HG03039 (cell line): ENCODE measurements around the gene MICAL3.

ENCODE experiments used
- ATAC-seq: cut with Tn5 transposase; IDR thresholded peaks from one replicate; pipeline ENCODE4 v1.9.1; 2021; ENCODE audit warnings: mild to moderate bottlenecking, moderate library complexity; ENCODE audit not compliant: unreplicated experiment

The MICAL3 gene

DNA sequence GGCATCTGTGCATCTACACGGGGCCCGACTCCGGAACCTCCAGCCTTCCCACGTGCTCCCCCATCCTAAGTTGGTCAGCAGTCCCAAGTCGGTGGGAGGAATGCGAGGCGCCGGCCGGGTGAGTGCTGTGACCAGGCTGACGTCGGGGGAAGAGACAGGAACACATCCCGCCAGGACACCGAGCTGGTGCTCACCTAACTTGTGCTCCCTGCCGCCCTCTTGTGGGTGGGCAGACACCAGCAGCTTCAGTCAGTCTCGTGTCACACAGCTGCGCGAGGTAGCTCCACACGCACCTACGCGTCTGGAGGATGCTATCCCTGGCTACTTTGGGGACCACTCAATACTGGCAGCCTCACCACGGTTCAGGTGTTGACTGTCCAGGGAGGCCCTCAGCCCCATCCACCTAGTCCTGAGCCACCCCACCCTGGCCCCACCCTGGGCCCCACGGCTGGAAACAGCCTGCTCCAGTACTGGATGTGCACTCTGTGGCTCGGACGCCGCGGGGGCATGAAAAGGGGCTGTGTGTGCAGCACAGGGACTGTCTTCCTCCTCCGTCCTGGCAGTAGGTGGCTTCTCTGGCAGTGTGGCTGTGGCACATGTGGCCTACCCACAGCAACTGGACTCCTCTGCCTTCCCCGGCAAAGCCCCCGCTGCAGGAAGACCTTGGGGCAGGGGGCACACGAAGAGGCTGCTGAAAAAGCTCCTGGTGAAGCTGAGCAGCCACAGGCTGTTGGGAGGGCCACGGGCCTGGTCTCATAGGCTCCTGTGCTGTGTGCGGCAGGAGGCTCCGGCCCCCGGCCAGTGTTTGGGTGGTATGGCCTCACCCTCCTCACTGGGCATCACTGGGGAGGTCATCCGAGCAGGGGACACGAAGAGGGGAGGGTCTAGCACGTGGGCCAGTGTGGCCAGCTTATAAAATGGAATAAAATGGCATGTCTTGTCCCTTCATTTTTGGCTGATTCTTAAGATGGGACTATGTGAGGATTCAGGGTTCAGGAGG, 238.9 kb downstream of the MICAL3 start:
- ATAC-seq = no peak

DNA sequence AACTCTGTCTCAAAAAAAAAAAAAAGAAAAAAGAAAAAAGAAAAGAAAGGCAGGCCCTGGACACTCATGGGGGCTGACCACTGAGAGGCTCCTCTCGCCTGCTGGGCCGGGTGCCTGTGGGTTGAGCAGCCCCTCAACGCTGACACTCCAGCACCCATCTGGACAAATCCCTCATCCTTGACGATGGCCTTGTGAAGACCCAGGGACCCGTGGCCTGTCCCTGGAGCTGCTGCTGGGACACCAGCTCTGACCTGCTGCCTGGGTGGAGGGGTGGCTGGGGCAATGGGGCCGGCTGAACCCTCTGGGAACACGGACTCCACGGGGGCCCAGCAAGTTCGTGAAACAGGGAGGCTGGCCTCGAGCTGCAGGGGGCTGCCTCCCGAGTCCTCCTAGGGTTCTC, 239.6 kb downstream of the MICAL3 start:
- ATAC-seq = no peak

DNA sequence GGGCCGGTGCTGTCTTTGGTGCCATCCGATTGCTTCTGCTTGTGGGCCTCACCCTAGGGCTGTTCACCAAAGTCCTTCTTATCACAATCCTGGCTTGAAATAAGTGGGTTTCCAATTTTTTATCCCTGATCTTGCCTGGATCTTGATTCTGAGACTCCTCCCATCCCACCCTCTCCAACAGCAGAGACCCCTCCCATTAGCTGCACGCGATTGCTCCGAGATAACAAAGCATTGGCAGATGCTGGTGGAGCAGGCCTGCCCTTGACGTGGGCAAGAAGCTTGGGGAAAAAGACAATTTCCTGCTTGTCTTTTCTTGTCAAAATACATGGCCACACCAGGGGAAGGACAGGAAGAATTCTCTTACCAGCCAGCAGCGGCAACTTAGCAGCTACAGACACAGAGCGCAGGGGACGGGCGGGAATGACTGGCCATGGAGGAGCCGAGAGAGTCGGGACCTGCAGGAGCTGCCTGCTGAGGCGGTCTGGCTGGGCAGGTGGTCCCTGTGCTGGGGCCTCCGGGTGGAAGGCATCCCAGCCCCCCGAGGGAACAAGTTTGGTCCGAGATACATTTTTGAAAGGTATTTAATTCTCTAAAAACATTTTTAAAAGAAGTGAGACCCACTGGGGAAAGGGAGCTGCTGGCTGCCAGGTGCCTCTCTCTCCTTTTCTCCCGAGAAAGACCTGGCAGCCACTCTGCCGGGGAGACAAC, 240.4 kb downstream of the MICAL3 start:
- no peak for ATAC-seq

DNA sequence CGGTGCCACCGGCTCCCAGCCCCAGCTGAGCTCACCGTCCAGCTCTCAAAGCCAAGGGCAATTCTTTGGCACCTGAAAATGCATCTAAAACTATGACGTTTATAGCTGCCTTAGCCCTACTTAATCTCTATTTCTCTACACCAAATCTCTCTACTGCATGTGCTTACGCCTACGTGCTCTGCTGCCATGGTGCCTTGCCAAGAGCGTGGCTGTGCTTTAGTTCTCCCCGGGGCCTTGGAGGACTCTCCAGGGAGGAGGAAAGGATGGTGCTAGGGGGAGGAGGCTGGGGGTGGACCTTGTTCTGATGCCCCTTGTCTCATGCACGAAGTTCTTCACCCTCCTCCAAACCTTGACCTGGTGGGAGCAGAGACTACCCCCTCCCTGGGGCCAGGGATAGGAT, 241.0 kb downstream of the MICAL3 start:
- no peak for ATAC-seq

DNA sequence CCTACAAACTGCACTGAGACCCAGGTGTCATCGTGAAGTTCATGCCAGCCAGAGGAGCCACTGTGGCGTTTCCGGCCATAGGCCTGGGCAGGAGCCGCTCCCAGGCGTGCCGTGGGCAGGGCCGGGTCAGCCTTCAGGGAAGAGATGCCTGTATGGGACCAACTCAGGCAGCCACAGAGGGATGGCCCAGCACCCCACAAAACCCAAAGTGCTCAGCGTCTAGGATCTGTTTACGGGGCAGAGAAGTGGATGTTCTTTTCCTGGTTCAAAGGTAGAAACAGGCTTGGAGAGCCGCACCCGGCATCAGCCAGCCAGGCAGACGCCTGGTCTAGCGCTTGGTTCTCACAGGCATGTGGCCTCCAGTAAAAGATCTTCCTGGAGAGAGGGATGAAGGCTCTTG, 241.7 kb downstream of the MICAL3 start:
- no peak for ATAC-seq

DNA sequence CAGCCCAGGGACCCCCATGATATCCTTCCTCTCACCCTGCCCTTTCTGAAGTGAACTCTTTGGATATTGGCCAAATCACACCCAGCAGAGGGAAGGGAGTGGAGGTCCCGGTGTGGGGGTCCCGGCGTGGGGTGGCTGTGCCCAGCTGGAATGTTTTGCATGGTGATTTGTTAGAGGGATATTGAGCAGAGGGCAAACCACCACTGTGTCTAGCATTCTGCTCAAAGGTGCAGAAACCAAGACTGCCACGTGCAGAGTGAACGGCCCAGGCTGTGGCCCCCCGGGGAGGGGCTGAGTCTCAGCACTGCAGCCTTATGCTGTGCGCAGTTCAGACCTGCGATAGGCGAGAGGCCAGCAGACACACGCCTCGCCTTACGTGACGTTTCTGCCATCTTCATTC, 242.2 kb downstream of the MICAL3 start:
- ATAC-seq = no peak

DNA sequence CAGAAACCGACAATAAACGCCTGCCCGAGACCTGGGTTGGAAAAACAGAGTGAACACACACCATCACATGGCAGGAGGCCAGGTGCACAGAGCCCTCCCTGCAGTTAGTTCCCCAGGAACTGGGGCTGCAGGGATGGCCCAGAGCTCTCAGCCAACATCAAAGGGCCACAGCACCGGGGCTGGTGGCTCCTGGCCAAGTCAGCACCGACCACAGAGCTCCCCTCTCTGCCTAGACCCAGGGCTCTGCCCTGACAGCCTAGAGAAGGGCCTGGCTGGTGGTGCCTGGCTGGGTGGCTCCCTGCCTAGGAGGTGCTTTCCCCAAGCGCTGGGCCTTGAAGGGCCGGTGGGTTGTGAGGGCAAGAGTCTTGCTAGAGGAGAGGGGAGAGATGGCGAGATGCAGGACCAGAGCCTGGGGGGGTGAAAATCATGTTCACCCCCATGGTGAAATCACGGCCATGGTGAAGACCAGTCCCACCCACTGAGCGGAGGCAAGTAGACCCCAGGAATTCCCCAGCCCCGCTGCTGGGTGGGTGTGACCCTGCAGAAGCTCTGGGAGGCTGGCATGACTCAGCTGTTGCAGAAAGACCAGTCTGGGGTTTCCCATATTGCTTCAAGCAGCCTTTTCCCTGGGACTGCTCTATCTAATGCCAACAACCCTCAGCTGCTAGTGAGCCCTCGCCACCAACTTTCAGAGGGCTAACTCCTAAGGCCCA, 242.9 kb downstream of the MICAL3 start:
- peak; percentile 30 for ATAC-seq

DNA sequence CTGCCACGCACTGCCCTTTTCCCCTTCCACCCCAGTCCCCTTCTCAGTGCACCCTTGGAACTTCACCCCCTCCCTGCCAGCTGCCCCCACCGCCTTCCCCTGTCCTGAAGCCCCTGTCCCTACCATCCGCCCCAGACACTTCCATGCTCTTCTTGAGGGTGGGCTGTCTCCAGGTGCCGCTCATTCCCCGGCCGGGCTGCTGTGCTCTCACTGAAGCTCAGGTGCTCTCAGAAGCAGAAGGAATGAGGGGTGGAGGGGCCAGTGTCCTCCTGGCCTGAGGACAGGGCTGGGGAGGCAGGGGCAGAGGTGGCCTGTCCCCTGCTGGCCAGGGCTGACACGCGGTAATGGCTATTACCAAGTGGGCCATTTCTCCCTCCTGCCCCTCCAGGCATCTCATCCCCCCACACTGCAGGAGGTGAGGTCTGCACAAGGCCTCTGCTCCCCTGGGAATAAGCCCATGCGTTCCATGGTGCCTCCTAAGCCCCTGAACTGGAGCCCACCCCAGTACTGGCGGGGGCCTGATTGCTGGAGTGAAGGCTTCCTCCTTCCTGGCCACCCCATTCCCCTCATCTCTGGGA, 243.5 kb downstream of the MICAL3 start:
- ATAC-seq = no peak

DNA sequence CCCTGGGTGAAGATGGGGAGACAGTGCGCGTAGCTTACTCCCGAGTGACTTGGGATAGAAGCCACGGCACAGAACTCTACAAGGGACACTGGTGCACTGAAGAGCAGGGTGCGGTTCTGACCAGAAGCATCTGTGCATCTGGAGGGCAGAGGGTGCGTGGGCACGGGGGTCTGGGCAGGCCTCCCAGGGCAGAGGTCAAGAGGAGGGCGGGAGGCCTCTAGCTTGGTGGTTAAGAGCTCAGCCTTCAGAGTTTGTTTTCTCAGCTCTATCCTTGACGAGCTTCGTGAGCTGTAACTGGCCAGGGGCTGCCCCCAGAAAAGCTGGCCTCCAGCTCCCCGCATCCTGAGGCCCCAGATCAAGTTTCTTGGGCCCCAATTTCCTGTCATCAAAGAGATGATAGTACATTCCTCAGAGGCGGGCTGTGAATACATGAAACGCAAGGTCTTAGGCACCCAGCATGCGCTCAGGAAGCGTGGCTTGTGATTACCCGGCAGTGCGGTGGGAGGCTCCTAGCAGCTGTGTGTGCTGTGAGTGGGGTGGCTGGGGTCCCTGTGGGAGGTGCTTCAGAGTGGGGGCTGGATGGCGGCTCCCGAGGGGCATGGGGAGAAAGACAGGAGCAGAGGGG, 244.1 kb downstream of the MICAL3 start:
- no peak for ATAC-seq

DNA sequence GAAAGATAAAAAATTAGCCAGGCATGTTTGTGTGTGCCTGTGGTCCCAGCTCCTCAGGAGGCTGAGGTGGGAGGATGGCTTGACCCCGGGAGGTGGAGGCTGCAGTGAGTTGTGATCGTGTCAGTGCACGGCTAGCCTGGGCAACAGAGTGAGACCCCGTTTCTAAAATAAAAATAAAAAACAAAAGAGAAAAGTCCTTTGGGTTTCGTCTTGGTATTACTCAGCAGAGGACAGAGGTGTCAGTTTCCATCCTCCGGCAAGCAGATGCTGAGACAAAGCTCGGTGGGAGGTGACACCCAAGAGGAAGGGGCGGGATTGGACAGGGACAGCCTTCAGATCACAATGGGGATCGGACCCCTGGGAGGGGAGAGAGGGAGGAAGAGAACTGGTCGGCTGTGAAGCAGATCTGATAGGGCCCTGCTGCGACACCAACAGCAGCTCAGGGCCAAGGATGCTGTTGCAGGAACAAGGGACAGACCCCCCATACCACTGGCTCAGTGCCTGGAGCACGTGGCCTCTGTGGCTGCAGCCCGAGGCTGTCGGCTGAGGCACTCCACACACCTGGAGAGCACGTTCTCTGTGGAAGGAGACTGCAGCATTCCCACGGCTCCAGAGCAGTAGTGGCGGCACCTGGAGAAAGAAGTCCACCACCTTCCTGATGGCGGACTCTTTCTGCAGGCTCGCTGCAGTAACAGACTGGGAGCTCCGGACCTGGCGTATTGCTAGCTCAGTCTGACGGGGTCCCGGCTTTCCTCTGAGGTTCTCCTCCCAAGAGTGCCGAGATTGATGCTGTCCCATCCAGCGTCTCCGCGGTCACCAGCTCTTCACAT, 244.9 kb downstream of the MICAL3 start:
- no peak for ATAC-seq

DNA sequence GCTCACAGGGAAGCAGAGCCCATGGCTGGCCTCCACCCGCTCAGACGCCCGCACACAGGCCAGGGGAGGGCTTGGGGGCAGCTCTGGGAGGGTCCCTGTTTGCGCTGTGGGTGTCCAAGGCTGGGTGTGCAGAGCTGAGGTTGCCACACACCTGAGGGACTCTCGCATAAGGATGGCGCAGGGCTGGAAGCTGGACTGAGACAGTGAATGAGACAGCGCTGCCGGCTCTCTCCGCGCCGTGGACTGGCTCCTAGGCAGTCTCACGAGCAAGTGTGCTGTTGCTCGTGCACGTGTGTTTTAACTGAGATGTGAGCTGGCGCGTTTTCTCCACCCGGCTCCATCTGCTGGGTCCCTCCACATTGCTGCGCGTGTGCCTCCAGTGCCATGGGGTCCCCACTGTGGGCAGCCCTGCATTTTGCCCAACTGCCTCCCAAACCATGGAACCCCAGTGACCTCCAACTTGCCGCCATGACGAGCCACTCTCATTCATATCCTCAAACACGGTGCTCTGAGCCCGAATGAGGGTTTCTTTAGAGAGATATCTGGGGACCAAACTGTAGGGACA, 245.9 kb downstream of the MICAL3 start:
- no peak for ATAC-seq

DNA sequence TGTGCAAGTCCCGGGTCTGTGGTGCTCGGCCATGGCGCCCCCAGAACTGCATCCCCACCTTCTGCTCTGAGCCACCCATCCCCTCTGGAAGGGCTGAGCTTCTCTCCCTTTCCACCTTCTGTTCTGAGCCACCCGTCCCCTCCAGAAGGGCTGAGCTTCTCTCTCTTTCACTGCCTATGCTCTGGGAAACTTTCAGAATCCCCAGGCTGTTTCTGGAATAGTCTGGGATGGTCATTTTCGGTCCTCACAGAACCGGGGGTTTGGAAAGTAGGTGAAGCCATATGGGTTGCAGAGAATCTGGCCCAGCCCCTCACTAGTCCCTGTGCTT, 246.7 kb downstream of the MICAL3 start:
- ATAC-seq = no peak

DNA sequence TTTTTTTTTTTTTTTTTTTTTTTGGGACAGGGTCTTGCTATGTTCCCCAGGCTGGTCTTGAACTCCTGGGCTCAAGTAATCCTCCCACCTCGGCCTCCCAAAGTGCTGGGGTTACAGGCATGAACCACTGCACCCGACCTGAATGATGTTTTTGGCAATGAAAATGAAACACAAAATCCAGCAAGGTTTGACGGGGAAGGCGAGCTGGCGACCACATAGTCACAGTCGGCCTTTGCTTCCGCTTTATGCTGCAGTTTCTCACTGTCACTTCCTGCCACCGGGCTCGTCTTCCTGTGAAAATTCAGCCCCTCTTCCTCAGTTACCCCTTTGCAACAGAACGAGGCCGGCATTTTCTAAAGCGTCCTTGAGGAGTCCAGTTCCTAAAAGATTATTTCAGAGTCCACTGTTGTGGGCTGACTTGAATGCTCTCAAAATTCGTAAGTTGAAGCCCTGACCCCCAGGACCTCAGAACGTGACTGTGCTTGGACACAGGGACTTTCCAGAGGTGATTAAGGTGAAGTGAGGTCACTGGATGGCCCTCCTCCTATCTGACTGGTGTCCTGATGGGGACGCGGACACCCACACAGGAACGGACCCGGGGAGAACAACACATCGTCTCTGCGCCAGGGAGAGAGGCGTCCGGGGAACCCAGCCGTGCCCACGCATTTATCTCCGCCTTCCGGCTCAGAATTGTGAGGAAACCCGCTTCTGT, 247.2 kb downstream of the MICAL3 start:
- no peak for ATAC-seq

DNA sequence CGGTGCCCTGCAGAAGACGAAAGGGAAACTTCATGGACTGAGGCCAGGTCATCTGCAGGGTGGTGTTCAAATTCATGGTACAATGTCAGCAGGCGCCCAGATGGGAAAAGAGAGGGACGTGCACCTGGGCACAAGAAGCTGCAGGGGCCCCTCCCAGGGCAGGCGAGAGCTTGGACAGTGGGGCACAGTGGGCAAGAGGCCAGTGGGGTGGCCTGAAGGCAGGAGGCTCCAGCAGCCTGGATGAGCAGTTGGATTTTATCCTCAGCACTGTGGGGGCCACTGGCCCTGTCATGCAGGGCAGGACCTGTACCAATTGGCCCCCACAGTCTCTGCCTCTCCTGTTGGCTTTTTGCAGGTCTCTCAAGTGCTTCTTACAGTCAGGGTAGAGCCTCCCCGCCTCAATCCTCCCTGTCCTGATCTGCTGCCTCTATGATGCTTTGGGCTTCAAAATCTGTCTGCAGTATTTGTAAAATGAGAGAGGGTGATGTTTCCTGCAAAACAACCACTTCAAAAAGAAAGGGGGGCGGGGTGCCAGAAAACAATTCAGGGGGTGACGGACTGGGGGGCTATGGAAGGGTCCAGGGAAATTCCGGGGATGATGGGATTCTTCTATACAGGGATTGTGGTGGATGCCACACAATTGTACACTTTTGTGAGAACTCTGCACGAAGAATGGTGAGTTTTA, 248.4 kb downstream of the MICAL3 start:
- ATAC-seq = no peak

DNA sequence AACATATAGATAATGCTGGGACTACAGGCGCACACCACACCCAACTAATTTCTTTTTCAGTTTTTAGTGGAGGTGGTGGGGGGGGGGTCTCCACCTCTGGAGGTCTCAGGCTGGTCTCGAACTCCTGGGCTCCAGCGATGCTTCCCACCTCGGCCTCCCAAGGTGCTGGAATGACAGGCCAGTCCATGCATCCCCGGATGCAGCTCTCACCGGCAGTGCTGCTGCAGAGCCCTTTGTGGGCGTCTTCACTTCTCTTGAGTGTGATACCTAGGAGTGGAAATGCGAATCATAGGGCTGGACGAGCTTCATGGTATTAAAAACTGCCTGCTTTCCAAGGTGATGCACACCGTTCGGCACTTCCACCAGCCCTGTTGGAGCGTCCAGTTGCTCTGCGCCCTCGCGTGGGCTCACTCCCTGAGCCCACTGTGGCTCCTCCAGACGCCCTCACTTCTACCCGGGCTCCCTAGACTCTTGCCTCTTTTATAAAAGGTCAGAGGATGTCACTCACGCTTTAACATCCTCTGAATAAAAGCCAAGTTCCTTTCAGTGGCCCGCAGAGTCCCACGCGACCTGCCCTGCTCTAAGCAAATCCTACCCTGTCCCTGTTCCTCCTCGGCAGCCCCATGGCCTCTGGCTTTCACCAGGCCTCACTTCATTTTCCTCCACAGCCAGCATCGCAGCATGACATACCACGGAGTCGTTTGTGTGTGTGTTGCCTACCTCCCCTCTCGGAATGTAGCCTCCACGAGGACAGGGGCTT, 249.3 kb downstream of the MICAL3 start:
- ATAC-seq = no peak

DNA sequence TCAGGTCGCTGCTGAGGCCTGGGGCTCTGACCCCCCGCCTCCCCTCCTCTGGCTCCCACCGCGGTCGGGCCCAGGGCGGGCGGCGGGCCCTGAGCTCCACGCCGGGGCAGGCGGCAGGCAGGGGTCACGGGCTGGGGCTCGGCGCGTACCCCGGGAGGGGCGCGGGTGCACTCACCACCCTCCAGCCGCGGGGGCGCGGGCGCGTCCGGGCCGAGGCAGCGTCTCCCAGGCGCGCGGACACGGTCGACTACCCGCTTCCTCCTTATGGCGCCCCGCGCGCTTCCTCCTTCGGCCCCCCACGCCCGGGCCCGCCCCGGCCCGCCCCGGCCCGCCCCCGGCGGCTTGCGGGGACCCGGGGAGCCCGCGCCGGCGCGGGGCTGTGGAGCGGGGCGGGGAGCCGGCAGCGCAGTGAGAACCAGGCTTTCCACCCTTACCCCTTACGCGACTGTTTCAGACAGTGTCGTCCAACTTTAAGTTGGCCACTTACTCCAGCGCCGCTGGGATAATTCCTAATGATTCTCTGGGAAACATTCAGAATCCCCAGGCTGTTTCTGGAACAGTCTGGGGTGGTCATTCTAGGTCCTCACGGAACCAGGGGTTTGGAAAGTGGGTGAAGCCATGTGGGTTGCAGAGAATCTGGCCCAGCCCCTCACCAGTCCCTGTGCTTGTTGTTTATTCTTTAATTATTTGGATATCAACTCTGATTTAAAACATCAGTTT, 250.0 kb downstream of the MICAL3 start, which contains the start of gene BID:
TSS of gene BID (minus strand) at position 264 of the 720 bp plus-strand sequence. CDS start 24,353 bp downstream, outside the sequence.
- no peak for ATAC-seq
